NT2/D1 (cell line): ENCODE data around the gene HTT.

Source experiments
- DNase-seq: peaks from one replicate; pipeline ENCODE4 v3.0.0-alpha.2; 2011; ENCODE audit warnings: low read depth, low spot score
- H3K27me3 ChIP-seq: 2 replicates; pipeline ENCODE4 v1.6.0; 2011; ENCODE audit warnings: mild to moderate bottlenecking; ENCODE audit not compliant: insufficient read length, insufficient read depth
- H3K36me3 ChIP-seq: 2 replicates; pipeline ENCODE4 v1.6.1; 2011; ENCODE audit warnings: mild to moderate bottlenecking, low read length, mixed read lengths; ENCODE audit not compliant: insufficient read depth, insufficient read length
- H3K4me1 ChIP-seq: 2 replicates; pipeline ENCODE4 v1.5.1; 2011; ENCODE audit not compliant: insufficient read depth, insufficient read length
- H3K4me3 ChIP-seq: 2 replicates; pipeline ENCODE4 v1.5.1; 2011; ENCODE audit warnings: low read depth; ENCODE audit not compliant: insufficient read length
- H3K9ac ChIP-seq: 2 replicates; pipeline ENCODE4 v1.6.0; 2011; ENCODE audit warnings: low read depth; ENCODE audit not compliant: insufficient read length
- H3K9me3 ChIP-seq: 2 replicates; pipeline ENCODE4 v1.5.1; 2011; ENCODE audit warnings: mild to moderate bottlenecking, low read length; ENCODE audit not compliant: insufficient read depth
- SUZ12 ChIP-seq: IDR thresholded peaks from 2 replicates; pipeline ENCODE4 v1.6.1; 2011; ENCODE audit not compliant: insufficient read length, insufficient read depth; ENCODE audit errors: extremely low read depth
- YY1 ChIP-seq: IDR thresholded peaks from 2 replicates; pipeline ENCODE4 v1.6.1; 2011; ENCODE audit not compliant: insufficient read length, insufficient read depth
- ZNF274 ChIP-seq: IDR thresholded peaks from 2 replicates; pipeline ENCODE4 v1.6.1; 2011; ENCODE audit warnings: mild to moderate bottlenecking, low read depth, low read length

Gene HTT

DNA sequence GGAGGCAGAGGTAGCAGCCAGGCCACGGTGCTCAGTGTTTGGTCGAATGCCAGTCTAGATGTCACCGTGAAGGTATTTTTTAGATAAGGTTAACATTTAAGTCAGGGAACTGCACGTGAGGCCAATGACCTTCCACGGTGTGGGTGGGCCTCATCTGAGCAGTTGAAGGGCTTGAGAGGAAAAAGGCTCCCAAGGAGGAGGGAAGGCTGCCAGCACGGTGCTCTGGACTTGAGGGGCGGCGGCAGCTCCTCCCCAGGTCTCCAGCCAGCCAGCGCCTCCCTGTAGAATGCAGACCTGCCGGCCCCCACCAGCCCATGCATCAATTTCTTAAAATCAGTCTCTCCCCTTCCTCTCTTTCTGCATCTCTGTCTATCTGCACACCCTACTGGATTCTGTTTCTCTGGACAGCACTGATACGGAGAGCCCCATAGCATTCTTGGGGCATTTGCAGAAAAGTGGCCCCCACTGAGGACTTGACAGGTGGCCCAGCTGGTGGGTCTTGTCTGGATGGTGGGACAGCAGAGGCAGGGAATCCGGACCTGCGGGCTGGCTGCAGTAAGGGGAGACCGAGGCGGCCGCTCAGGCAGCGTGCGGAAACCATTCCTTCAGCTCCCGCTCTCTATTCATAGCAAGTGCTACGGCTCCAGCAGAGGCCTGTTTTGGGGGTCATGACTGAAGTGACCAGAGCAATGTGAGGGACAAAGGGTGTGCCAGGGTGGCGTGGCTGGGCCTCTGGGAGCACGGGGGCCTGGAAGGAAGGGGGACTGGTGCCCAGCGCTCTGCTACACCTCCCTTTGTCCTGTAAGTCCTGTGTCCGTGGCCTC lies 210.5 kb downstream of the HTT start:
- no peak for DNase-seq
- Histone ChIP-seq H3K36me3 (no peaks in the 10 kb centered on the region), H3K27me3 (peaks cover 5% of the 10 kb centered on the region), H3K9ac (no peak overlapping the region), H3K9me3 (no peaks in the 10 kb centered on the region), H3K4me1 (peaks cover 2% of the 10 kb centered on the region), H3K4me3 (no peak overlapping the region)
- TF ChIP-seq YY1 (no peak), ZNF274 (no peak), SUZ12 (no peak)

DNA sequence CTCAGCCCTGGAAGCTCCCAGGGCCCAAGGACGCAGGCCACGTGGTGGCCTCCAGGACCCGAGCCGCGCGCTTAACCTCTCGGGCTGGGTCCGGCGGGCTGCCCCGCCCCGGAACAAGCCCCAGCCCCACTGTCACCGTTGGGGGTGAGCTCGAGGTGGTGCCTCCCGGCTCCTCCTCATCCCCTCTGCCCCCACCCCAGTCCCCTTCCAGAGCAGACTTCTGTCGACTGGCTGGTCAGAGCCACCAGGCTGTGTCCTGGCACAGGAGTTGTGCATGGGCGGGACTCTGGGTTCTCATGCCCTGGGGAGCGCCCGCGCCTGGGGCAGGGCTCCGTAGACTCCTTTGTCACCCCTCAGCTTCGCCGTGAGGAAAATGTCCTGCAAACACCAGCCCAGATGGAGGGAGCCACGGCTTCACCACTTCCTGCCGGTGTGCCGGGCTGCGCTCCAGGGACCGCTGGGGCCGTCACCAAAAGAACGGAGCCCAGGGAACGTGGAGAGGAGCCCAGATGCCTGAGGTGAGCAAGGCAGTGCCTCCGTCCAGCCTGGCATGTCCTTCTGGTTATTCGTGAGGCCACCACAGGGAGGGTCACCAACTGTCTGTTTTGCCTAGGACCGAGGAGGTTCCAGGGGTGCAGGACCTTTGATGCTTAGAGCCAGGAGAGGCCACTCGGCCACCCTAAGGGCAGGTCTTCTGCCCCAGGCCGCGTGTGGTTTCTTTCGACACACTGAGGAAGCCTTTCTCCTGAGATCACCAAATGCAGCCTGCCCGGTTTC lies 211.3 kb downstream of the HTT start:
- Histone ChIP-seq H3K4me3 (no peak overlapping the region), H3K9ac (no peak overlapping the region), H3K36me3 (no peaks in the 10 kb centered on the region), H3K9me3 (no peaks in the 10 kb centered on the region), H3K27me3 (peaks cover 13% of the 10 kb centered on the region), H3K4me1 (peaks cover 4% of the 10 kb centered on the region)
- no peak for TF ChIP-seq YY1
- TF ChIP-seq ZNF274: no peak
- TF ChIP-seq SUZ12: no peak
- no peak for DNase-seq

DNA sequence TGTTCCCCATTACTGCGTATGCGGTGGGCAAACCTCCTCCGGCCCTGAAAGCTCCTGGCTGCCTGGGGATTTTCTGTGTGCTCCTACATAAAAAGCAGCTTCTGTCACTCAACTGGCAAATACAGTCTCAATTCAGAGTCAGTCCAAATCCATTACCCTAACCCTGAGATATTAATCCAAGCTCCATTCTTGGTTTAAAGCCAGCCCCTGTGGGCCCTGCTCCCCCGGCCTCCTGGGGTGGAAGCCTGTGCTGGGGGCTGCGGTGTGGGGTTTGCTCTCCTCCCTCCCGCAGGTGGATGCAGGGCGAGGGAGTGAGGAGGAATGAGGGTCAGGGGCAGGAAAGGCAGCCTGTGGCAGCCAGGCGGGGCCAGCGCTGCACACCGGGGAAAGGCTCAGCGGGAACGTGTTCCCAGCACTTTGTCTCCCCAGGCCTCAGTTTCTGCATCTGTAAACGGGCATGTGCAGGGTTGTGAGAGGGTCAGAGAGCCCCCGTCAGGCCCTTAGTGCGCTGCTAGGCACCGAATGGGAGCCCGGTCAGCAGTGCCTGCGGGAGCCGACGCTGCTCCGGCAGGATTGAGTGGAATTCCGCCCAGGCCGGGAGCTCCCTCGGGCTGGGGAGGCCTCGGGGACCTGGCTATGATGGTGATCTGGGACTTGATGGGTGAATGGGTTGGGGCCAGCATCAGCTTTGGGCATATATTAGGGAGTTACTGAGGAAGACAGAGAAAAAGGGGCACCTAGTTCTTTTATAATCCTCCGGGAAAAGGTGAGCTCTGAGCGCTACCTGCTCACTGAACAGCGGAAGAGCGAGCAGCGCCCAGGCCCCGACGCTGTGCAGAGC lies 212.1 kb downstream of the HTT start:
- no peak for TF ChIP-seq YY1
- TF ChIP-seq ZNF274: no peak
- Histone ChIP-seq H3K27me3 (peaks cover 21% of the 10 kb centered on the region), H3K9ac (peak overlapping the region; percentile 1), H3K4me3 (no peak overlapping the region), H3K9me3 (no peaks in the 10 kb centered on the region), H3K4me1 (peaks cover 9% of the 10 kb centered on the region), H3K36me3 (no peaks in the 10 kb centered on the region)
- no peak for DNase-seq

DNA sequence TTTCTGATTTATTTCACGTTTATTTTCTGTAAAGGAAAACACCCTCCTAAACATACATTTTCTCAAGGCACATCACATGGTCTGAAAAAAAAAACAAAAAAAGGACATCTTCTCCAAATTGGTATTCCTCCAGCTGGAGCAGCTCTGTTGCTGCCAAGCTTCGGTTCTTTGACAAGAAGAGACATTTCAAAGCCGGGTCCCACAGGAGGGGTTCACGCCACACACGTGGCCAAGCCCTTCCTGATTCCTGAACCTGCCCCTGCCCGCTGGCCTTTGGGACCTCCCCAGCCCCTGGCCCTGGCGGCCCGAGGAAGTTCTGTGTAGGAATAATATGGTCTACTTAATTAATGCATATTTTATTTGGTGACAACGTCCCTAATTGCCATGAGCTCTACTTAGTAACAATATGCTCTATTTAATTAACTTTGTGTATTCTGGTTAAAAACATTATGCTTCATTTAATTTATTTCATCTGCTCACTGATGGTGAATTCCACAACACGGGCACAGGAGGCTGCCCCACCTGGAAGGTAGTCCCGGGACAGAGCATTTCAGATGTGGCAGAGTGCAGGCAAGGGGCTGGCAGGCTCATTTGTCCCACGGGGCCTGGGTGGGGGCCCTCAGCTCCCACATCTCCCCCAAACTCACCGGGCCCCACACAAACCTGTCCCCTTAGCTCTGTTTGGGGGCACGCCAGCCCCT lies 212.9 kb downstream of the HTT start:
- Histone ChIP-seq H3K27me3 (peaks cover 27% of the 10 kb centered on the region), H3K9me3 (no peaks in the 10 kb centered on the region), H3K4me3 (no peak overlapping the region), H3K36me3 (no peaks in the 10 kb centered on the region), H3K9ac (no peak overlapping the region), H3K4me1 (peaks cover 10% of the 10 kb centered on the region)
- DNase-seq: no peak
- no peak for TF ChIP-seq ZNF274
- TF ChIP-seq SUZ12: no peak
- TF ChIP-seq YY1: no peak

- no peaks in the 10 kb centered on the region for H3K36me3 ChIP-seq
- DNase-seq: no peak
- H3K27me3 ChIP-seq: peaks cover 27% of the 10 kb centered on the region
- peaks cover 10% of the 10 kb centered on the region for H3K4me1 ChIP-seq
- H3K4me3 ChIP-seq: no peak overlapping the region
- TF ChIP-seq YY1: no peak
- TF ChIP-seq SUZ12: no peak
- no peak for TF ChIP-seq ZNF274
- peak overlapping the region; percentile 28 for H3K9ac ChIP-seq
- no peaks in the 10 kb centered on the region for H3K9me3 ChIP-seq
Measured at GRCh38 chr4:3287972-3288570, 213.6 kb downstream of the HTT start.

GRCh38 chr4:3288571-3289094 lies 214.2 kb downstream of the HTT start:
- no peaks in the 10 kb centered on the region for H3K36me3 ChIP-seq
- TF ChIP-seq ZNF274 (no peak), SUZ12 (no peak)
- H3K4me1 ChIP-seq: peaks cover 11% of the 10 kb centered on the region
- H3K27me3 ChIP-seq: peaks cover 27% of the 10 kb centered on the region
- no peak overlapping the region for H3K4me3 ChIP-seq
- H3K9ac ChIP-seq: no peak overlapping the region
- H3K9me3 ChIP-seq: no peaks in the 10 kb centered on the region
- no peak for DNase-seq
